Liver (tissue), 9 donors: ENCODE data around the gene TRPC4. TPM values are rescaled to one million over a fixed set of nuclear protein-coding genes. Genes with fewer than 3 reads are reported as not detected.

Experiments used
- DNase-seq: peaks from one replicate; pipeline ENCODE4 v3.0.0-alpha.2; 2017; ENCODE audit warnings: low spot score
- H3K27ac ChIP-seq, 2 donors: one replicate each; pipeline ENCODE4 v1.7.0; 2013; ENCODE audit warnings: inconsistent platforms in 2 of 2, low read length in 2 of 2, control low read depth in 1 of 2, low read depth in 1 of 2, mild to moderate bottlenecking in 1 of 2
- H3K27me3 ChIP-seq, 4 donors: one replicate each; pipeline versions ENCODE4 v1.6.1 to v1.7.0; 2013; ENCODE audit warnings: low read length in 3 of 4, inconsistent platforms in 1 of 4, mild to moderate bottlenecking in 1 of 4, moderate library complexity in 1 of 4; ENCODE audit not compliant: control insufficient read depth in 4 of 4, insufficient read depth in 4 of 4
- H3K36me3 ChIP-seq, 4 donors: one replicate each; pipeline versions ENCODE4 v1.6.1 to v1.7.0; 2013; ENCODE audit warnings: low read length in 3 of 4, mild to moderate bottlenecking in 3 of 4, low read depth in 1 of 4, moderate library complexity in 1 of 4; ENCODE audit not compliant: control insufficient read depth in 4 of 4, insufficient read depth in 3 of 4
- H3K4me1 ChIP-seq, 4 donors: one replicate each; pipeline versions ENCODE4 v1.6.1 to v1.7.0; 2013; ENCODE audit warnings: low read length in 3 of 4, mild to moderate bottlenecking in 3 of 4, moderate library complexity in 1 of 4; ENCODE audit not compliant: control insufficient read depth in 4 of 4, insufficient read depth in 4 of 4
- H3K4me3 ChIP-seq, 3 donors: one replicate each; pipeline versions ENCODE4 v1.6.1 to v1.7.0; 2013; ENCODE audit warnings: low read length in 3 of 3, control low read depth in 1 of 3, low read depth in 1 of 3, mild to moderate bottlenecking in 1 of 3
- H3K9ac ChIP-seq, 2 donors: one replicate each; pipeline ENCODE4 v1.7.0; 2013; ENCODE audit warnings: low read length in 2 of 2, mild to moderate bottlenecking in 2 of 2, moderate library complexity in 2 of 2, control low read depth in 1 of 2, low read depth in 1 of 2
- H3K9me3 ChIP-seq, 4 donors: one replicate each; pipeline versions ENCODE4 v1.6.1 to v1.7.0; 2013; ENCODE audit warnings: low read length in 3 of 4; ENCODE audit not compliant: control insufficient read depth in 4 of 4
- EGR1 ChIP-seq, 2 donors: IDR thresholded peaks; 2 replicates each; pipeline ENCODE4 v1.6.1; 2016 to 2018; ENCODE audit warnings: antibody characterized with exemption in 2 of 2, low read depth in 2 of 2
- FOXA1 ChIP-seq: IDR thresholded peaks from 2 replicates; pipeline ENCODE4 v1.6.1; 2016; ENCODE audit warnings: antibody characterized with exemption
- FOXA2 ChIP-seq: IDR thresholded peaks from 2 replicates; pipeline ENCODE4 v1.6.1; 2016; ENCODE audit warnings: antibody characterized with exemption
- GABPA ChIP-seq, 2 donors: IDR thresholded peaks in 1 of 2; conservative IDR thresholded peaks in 1 of 2; 2 replicates each; pipeline ENCODE4 v1.6.1; 2016; ENCODE audit warnings: antibody characterized with exemption in 2 of 2, mild to moderate bottlenecking in 1 of 2, moderate library complexity in 1 of 2
- HNF4A ChIP-seq, 2 donors: conservative IDR thresholded peaks; 2 replicates each; pipeline ENCODE4 v1.6.1; 2016; ENCODE audit warnings: antibody characterized with exemption in 2 of 2, mild to moderate bottlenecking in 2 of 2
- HNF4G ChIP-seq: IDR thresholded peaks from 2 replicates; pipeline ENCODE4 v1.6.1; 2016; ENCODE audit warnings: antibody characterized with exemption
- NR2F2 ChIP-seq: IDR thresholded peaks from 2 replicates; pipeline ENCODE4 v1.6.1; 2016; ENCODE audit warnings: antibody characterized with exemption
- RAD21 ChIP-seq, 2 donors: IDR thresholded peaks; 2 replicates each; pipeline ENCODE4 v1.6.1; 2016; ENCODE audit warnings: antibody characterized with exemption in 2 of 2, mild to moderate bottlenecking in 2 of 2
- SP1 ChIP-seq: IDR thresholded peaks from 2 replicates; pipeline ENCODE4 v1.6.1; 2018; ENCODE audit warnings: antibody characterized with exemption, mild to moderate bottlenecking
- TAF1 ChIP-seq: conservative IDR thresholded peaks from 2 replicates; pipeline ENCODE4 v1.6.1; 2016; ENCODE audit warnings: antibody characterized with exemption, mild to moderate bottlenecking
- YY1 ChIP-seq: IDR thresholded peaks from 2 replicates; pipeline ENCODE4 v1.6.1; 2016; ENCODE audit warnings: antibody characterized with exemption, mild to moderate bottlenecking
- WGBS: extraction: QIAGEN DNeasy Blood & Tissue Kit; methylation state at CpG from one replicate; pipeline ENCODE4 v1.1.7; 2013; 5-methylcytosine and 5-hydroxymethylcytosine counted together
- polyA plus RNA-seq, 2 donors: library from polyadenylated mRNA; stranded (reverse) in 1 of 2; unstranded in 1 of 2; fragments of 200-250 nt in 1 of 2; fragments of >200 nt in 1 of 2; fragmentation: Nextera tagmentation in 1 of 2; extraction: Ambion mirVana in 1 of 2; gene quantifications; one replicate each; pipeline versions ENCODE4 v1.2.1 to v1.2.3, GENCODE V29; 2013 to 2015
- total RNA-seq, 2 donors: library from RNA; depleted of rRNA; stranded (reverse); fragments of >200 nt; gene quantifications; one replicate each; pipeline ENCODE4 v1.2.3, GENCODE V29; 2014
- TF ChIP-seq, protein P1 (sequence below): IDR thresholded peaks from 2 replicates; pipeline ENCODE4 v1.6.1; 2016; ENCODE audit warnings: antibody characterized with exemption
- TF ChIP-seq, protein P2 (sequence below): fragments of 150-350 bp; IDR thresholded peaks from 2 replicates; pipeline ENCODE4 v1.5.1; 2017; ENCODE audit warnings: improper control_type of control experiment, low read depth, low read length; ENCODE audit not compliant: missing input control
- TF ChIP-seq, protein P3 (sequence below): IDR thresholded peaks from 2 replicates; pipeline ENCODE4 v1.6.1; 2016; ENCODE audit warnings: antibody characterized with exemption, mild to moderate bottlenecking
- TF ChIP-seq, protein P4 (sequence below): IDR thresholded peaks from 2 replicates; pipeline ENCODE4 v1.6.1; 2016; ENCODE audit warnings: antibody characterized with exemption
- donor health status: healthy.
- donor health status: healthy.
- donor health status: healthy.
- donor health status: healthy.
- donor health status: healthy.

TRPC4 gene
- total and polyA plus RNA-seq, 4 donors, result 0.04 to 0.17 (median 0.05) TPM; not detected in 1

DNA sequence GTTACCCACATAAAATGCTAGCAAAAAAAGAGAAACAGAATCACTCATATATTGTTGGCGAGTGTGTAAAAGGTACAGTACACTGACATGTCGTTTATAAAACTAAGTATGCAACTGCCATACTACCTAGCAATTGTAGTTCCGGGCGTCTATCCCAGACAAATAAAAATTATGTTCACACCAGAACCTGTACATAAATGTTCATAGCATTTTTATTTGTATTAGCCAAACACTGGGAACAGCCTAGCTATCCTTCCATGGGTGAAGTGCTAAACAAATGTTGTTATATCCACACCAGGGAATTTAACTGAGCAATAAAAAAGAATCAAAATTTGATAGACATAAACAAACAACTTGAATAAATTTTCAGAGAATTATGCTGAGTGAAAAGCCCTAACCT is 242.1 kb downstream of the TRPC4 start:
- no peak for TF ChIP-seq SP1
- TF ChIP-seq FOXA1, result no peak
- no peak for TF ChIP-seq GABPA (IDR thresholded peaks at IDR 0.05 in 1 of 2, conservative IDR thresholded peaks at IDR 0.05 in 1 of 2)
- no peak for TF ChIP-seq HNF4G
- TF ChIP-seq TAF1, result no peak
- TF ChIP-seq, protein P1, sequence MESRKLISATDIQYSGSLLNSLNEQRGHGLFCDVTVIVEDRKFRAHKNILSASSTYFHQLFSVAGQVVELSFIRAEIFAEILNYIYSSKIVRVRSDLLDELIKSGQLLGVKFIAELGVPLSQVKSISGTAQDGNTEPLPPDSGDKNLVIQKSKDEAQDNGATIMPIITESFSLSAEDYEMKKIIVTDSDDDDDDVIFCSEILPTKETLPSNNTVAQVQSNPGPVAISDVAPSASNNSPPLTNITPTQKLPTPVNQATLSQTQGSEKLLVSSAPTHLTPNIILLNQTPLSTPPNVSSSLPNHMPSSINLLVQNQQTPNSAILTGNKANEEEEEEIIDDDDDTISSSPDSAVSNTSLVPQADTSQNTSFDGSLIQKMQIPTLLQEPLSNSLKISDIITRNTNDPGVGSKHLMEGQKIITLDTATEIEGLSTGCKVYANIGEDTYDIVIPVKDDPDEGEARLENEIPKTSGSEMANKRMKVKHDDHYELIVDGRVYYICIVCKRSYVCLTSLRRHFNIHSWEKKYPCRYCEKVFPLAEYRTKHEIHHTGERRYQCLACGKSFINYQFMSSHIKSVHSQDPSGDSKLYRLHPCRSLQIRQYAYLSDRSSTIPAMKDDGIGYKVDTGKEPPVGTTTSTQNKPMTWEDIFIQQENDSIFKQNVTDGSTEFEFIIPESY, result no peak
- TF ChIP-seq, protein P2, sequence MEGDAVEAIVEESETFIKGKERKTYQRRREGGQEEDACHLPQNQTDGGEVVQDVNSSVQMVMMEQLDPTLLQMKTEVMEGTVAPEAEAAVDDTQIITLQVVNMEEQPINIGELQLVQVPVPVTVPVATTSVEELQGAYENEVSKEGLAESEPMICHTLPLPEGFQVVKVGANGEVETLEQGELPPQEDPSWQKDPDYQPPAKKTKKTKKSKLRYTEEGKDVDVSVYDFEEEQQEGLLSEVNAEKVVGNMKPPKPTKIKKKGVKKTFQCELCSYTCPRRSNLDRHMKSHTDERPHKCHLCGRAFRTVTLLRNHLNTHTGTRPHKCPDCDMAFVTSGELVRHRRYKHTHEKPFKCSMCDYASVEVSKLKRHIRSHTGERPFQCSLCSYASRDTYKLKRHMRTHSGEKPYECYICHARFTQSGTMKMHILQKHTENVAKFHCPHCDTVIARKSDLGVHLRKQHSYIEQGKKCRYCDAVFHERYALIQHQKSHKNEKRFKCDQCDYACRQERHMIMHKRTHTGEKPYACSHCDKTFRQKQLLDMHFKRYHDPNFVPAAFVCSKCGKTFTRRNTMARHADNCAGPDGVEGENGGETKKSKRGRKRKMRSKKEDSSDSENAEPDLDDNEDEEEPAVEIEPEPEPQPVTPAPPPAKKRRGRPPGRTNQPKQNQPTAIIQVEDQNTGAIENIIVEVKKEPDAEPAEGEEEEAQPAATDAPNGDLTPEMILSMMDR, result no peak
- TF ChIP-seq, protein P3, sequence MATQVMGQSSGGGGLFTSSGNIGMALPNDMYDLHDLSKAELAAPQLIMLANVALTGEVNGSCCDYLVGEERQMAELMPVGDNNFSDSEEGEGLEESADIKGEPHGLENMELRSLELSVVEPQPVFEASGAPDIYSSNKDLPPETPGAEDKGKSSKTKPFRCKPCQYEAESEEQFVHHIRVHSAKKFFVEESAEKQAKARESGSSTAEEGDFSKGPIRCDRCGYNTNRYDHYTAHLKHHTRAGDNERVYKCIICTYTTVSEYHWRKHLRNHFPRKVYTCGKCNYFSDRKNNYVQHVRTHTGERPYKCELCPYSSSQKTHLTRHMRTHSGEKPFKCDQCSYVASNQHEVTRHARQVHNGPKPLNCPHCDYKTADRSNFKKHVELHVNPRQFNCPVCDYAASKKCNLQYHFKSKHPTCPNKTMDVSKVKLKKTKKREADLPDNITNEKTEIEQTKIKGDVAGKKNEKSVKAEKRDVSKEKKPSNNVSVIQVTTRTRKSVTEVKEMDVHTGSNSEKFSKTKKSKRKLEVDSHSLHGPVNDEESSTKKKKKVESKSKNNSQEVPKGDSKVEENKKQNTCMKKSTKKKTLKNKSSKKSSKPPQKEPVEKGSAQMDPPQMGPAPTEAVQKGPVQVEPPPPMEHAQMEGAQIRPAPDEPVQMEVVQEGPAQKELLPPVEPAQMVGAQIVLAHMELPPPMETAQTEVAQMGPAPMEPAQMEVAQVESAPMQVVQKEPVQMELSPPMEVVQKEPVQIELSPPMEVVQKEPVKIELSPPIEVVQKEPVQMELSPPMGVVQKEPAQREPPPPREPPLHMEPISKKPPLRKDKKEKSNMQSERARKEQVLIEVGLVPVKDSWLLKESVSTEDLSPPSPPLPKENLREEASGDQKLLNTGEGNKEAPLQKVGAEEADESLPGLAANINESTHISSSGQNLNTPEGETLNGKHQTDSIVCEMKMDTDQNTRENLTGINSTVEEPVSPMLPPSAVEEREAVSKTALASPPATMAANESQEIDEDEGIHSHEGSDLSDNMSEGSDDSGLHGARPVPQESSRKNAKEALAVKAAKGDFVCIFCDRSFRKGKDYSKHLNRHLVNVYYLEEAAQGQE, result no peak

DNA sequence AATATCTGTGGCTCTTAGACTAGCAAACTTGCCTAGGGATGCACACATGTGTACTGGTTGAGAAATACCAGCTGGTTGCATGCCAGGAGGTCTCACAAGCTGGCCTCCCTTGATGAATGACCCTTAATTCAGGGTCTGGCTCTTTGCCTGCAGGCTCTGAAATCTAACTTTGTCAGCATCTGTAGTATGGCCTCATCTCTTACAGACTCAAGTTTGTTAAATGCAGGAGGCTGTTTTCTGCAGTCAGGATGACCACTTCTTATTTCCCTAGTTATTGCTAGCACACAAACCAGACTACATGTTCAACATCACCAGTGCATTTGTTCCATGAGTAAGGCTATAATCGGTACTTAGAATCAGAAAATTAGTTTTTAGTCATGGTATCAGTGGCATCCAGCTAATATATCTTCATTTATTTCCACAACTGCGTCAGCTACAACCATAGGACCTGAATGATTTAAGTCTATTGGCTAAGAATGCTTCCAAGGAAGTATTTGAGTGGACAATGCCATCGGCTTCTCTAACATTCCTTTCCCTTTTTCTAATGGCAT is 247.7 kb downstream of the TRPC4 start:
- 70% methylated on average over 3 of the region's 3 CpGs for WGBS
- H3K9me3 ChIP-seq, result no peaks in the 10 kb centered on the region
- no peak for TF ChIP-seq TAF1
- no peak for TF ChIP-seq GABPA (IDR thresholded peaks at IDR 0.05 in 1 of 2, conservative IDR thresholded peaks at IDR 0.05 in 1 of 2)
- no peak for TF ChIP-seq RAD21 (IDR thresholded peaks at IDR 0.05)
- TF ChIP-seq, protein P4, sequence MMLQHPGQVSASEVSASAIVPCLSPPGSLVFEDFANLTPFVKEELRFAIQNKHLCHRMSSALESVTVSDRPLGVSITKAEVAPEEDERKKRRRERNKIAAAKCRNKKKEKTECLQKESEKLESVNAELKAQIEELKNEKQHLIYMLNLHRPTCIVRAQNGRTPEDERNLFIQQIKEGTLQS, result no peak
- no peak for TF ChIP-seq YY1
- TF ChIP-seq, protein P3, result no peak
- TF ChIP-seq HNF4A (conservative IDR thresholded peaks at IDR 0.05), result no peak
- no peak for TF ChIP-seq EGR1 (IDR thresholded peaks at IDR 0.05; ENCODE audit: low read depth in 2 of 2)
- TF ChIP-seq NR2F2, result no peak
- no peak for TF ChIP-seq FOXA2
- TF ChIP-seq, protein P2, result no peak
- no peak for DNase-seq
- no peaks in the 10 kb centered on the region for H3K4me1 ChIP-seq
- no peaks in the 10 kb centered on the region for H3K36me3 ChIP-seq
- peaks cover 0 to 2% (median 0%) of the 10 kb centered on the region in 4 donors for H3K27me3 ChIP-seq
- H3K9ac ChIP-seq, result no peak overlapping the region
- H3K27ac ChIP-seq, result no peak overlapping the region
- no peak overlapping the region for H3K4me3 ChIP-seq

More for the DNA sequence above, 242.1 kb downstream of the TRPC4 start:
- no peaks in the 10 kb centered on the region for H3K36me3 ChIP-seq
- no peaks in the 10 kb centered on the region for H3K4me1 ChIP-seq
- DNase-seq, result no peak
- H3K4me3 ChIP-seq, result no peak overlapping the region
- no peak overlapping the region for H3K9ac ChIP-seq
- peaks cover 0 to 2% (median 0%) of the 10 kb centered on the region in 4 donors for H3K27me3 ChIP-seq
- H3K27ac ChIP-seq, result no peak overlapping the region
- H3K9me3 ChIP-seq, result no peaks in the 10 kb centered on the region
- 76% methylated on average over 4 of the region's 4 CpGs for WGBS
